Dendritic cell treated with granulocyte-macrophage colony-stimulating factor and Interleukin-4, amounts not matched to agents 40 ng/mL and 50 ng/mL, for 4 days (primary cell): ENCODE data around the gene BACE1.
A peak's percentile ranks its signal among the peaks of the same experiment; 100 is the strongest.
"Not testable (repeated sequence)": the region's sequence is repeated elsewhere in the genome, so short reads cannot be mapped to it uniquely, and the experiment has no call there.

Experiments used
- H3K27ac Mint-ChIP-seq: one replicate; pipeline ENCODE4 v1.8.0; 2022; ENCODE audit warnings: mild to moderate bottlenecking, mixed read lengths
- H3K27me3 Mint-ChIP-seq: one replicate; pipeline ENCODE4 v1.8.0; 2022; ENCODE audit warnings: mild to moderate bottlenecking, mixed read lengths
- H3K36me3 Mint-ChIP-seq: one replicate; pipeline ENCODE4 v1.8.0; 2022; ENCODE audit warnings: low read depth, mixed read lengths
- H3K4me1 Mint-ChIP-seq: one replicate; pipeline ENCODE4 v1.8.0; 2022; ENCODE audit warnings: low read depth, mixed read lengths
- H3K4me3 Mint-ChIP-seq: one replicate; pipeline ENCODE4 v1.8.0; 2022; ENCODE audit warnings: mild to moderate bottlenecking, moderate library complexity, mixed read lengths
- H3K9me3 Mint-ChIP-seq: one replicate; pipeline ENCODE4 v1.8.0; 2022; ENCODE audit warnings: mixed read lengths
- intact Hi-C: fragments of 100-400 bp; cut with micrococcal nuclease; formaldehyde crosslinking; loops from one replicate; pipeline ENCODE4 v1.15.0; 2022

BACE1 gene

DNA sequence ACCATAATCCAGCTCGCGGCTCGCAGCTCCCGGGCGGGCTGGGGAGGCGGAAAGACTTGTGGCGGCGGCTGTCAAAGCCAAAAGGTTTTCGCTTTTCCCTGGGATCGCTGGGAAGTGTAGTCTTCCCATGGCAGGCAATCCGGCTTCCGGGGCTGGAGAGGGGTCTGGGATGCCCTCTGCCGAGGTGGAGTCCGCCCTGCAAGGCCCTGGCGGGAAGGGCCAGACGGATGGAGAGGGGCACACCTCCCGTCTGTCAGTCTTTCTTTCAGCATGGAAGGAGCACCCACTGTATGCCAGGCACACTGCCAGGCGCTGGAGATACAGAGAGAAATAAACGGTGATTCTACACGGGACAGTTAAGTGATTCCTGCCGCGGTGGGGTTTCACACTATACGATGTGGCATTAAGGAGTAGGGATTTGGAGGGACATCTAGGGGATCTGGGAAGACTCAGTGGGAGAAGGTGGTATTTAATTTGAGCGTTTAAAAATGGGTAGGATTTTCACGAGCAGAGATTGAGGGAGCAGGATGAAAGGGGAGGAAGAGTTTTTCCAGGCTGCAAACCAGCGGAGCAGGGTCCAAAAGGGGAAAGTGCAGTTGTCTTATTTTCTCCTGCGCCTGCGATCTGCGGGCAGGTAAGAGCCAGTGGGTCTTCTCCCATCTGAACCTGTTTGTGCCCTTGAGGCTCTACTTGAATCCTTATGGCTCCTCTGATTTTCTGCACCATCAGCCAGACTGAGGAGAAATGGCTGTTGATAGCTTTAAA lies at the start of gene BACE1:
TSS of gene BACE1 (minus strand) at position 60 of the 765 bp plus-strand sequence. CDS start 461 bp downstream, outside the sequence.
- Mint-ChIP-seq H3K27me3 (peaks cover 26% of the 10 kb centered on the region), H3K4me1 (peaks cover 29% of the 10 kb centered on the region), H3K4me3 (peak within 1 kb of the TSS; percentile 89), H3K36me3 (peaks cover 8% of the 10 kb centered on the region), H3K9me3 (no peaks in the 10 kb centered on the region), H3K27ac (peak within 1 kb of the TSS; percentile 24)
- intact Hi-C loops: loop anchor here (5.0 kb wide), 1 partner anchor 84 kb away; the partner anchor contains the start of genes PCSK7 and RNF214

DNA sequence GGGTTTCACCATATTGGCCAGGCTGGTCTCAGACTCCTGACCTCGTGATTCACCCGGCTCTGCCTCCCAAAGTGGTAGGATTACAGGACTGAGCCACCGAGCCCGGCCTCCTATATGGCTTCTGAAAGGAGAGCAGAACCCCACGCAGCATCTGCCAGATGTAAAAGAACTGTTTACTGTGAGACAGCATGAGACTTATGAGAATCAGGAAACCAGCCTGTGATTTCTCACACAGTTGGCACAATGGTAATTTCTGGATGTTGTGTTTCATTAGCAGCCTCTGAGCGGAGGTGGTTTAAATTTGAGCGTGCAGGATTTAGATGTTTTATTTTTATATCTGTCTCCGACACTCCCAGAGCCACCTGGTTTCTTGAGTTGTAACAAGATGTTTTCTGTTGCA lies 45.4 kb upstream of the BACE1 start:
- Mint-ChIP-seq H3K4me1 (no peaks in the 10 kb centered on the region), H3K27me3 (no peaks in the 10 kb centered on the region), H3K36me3 (peaks cover 94% of the 10 kb centered on the region), H3K27ac (no peak overlapping the region), H3K4me3 (no peak overlapping the region), H3K9me3 (no peaks in the 10 kb centered on the region)
- intact Hi-C loops: no loop called here

DNA sequence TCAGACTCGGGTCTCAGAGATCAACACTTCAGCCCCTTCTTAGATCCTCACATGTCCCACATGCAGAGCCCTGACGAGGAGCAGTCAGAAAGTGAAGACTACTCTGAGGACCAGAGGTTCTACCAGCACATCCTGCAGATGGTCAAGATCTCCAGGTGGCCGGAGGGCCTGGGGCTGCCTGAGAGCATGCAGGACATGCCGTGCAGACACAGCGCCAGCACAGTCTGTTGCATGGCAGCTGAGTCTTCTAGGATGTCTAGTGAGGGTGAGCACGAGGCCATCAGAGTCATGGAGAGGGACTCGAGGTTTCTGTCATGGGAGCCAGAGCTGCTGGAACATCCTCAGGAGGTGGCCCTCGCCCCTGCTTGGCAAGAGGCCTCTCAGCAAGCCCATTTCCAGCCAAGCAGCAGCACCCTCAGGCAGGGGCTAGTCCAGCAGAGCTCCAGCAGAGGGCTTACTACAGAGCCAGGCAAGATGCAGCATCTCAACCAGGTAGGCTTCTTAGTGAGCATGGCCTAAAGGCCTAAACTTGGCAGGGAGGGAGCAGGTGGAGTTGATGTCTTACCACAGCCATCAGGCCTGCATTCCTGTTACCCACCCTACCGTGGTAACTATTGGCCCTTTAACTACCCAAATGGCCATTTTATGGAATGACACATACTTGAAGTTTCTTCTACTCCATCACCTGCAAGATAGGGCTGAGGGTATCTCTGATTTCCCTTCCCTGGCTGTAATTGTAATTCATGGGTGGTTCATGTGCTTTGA lies 40.3 kb upstream of the BACE1 start:
- intact Hi-C loops: no loop called here
- Mint-ChIP-seq H3K4me3 (no peak overlapping the region), H3K9me3 (no peaks in the 10 kb centered on the region)

DNA sequence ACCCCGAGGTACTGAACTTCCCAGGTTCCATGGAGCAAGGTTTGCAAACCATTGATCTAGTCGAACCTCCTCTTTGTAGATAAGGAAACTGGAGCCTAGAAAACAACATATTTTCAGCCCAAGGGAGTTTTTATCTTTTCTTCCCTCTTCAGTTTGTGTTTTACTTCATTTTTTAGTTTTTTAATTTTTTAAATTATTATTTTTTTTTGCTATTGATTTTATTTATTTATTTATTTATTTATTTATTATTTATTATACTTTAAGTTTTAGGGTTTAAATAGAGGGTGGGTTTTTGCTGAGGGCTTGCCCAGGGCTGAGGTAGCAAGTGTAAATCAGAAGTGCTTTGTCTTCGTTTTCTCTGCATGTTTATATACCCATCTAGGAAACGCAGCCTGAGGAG lies 38.5 kb upstream of the BACE1 start:
- H3K27me3 Mint-ChIP-seq: no peaks in the 10 kb centered on the region

More for the DNA sequence above, 40.3 kb upstream of the BACE1 start:
- Mint-ChIP-seq H3K36me3 (peaks cover 94% of the 10 kb centered on the region), H3K27ac (no peak overlapping the region), H3K27me3 (no peaks in the 10 kb centered on the region), H3K4me1 (no peaks in the 10 kb centered on the region)

DNA sequence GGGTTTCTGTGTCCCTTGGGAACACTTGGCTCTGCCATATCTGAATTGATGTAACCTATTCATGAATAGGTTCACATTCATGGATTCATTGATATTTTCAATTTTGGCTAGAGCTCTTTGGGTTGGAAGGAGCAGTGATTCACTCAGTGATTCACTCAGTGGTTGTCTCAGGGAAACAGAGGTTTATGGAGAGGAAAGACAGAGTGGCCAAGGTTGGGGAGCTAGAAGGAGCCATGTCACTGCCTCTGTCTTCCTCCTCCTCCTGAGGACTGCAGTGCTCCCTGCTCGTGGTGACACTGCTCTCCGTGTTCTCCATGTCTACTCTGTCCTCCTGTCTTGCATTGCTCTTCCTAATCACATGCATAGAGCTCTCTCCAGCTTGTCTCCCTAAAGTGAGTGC lies 29.0 kb upstream of the BACE1 start:
- Mint-ChIP-seq H3K4me1 (no peaks in the 10 kb centered on the region), H3K27ac (no peak overlapping the region), H3K9me3 (no peaks in the 10 kb centered on the region), H3K27me3 (no peaks in the 10 kb centered on the region), H3K4me3 (no peak overlapping the region), H3K36me3 (peaks cover 81% of the 10 kb centered on the region)
- intact Hi-C loops: no loop called here

More for the DNA sequence above, 38.5 kb upstream of the BACE1 start:
- intact Hi-C loops: no loop called here
- no peaks in the 10 kb centered on the region for H3K4me1 Mint-ChIP-seq
- no peak overlapping the region for H3K4me3 Mint-ChIP-seq
- no peaks in the 10 kb centered on the region for H3K9me3 Mint-ChIP-seq
- H3K27ac Mint-ChIP-seq: no peak overlapping the region
- peaks cover 89% of the 10 kb centered on the region for H3K36me3 Mint-ChIP-seq

DNA sequence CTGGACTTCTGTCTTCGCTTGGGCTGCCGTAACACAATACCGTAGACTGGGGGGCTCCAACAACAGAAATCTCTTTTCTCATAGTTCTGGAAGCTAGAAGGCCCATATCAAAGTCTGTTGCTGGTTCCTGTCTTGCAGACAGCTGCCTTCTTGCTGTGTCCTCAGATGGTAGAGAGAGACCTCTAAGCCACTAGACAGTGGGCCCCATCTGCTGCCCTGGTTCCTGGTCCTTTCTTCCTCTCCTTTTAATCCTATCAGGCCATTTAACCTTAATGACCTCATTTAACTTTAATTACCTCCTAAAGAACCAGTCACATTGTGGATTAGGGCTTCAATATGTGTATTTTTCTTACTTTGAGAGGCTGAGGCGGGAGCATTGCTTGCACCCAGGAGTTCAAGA lies 21.0 kb upstream of the BACE1 start:
- intact Hi-C loops: no loop called here
- Mint-ChIP-seq H3K36me3 (peaks cover 70% of the 10 kb centered on the region), H3K9me3 (no peaks in the 10 kb centered on the region)

DNA sequence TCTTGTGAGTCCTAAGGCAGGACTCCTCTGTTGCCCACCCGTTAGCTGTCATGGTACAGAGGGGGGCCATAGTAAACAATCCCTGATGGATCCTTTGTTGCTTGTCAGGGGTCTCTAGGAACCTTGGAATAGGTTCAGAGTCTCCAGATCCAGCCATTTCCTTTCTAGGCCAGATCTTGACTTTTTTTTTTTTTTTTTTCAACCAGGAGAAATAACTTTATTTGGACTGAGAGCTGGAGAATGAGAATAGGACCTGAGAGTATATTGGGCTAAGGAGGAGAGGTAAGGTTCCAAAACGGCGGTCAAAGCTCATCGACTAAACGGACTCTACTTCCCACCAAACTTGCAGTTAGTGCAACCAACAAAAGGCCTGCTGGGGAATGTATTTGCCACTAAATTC lies 19.3 kb upstream of the BACE1 start:
- Mint-ChIP-seq H3K9me3 (no peaks in the 10 kb centered on the region), H3K27me3 (no peaks in the 10 kb centered on the region), H3K4me1 (peaks cover 35% of the 10 kb centered on the region), H3K27ac (no peak overlapping the region), H3K4me3 (no peak overlapping the region), H3K36me3 (peaks cover 62% of the 10 kb centered on the region)
- intact Hi-C loops: no loop called here

More for the DNA sequence above, 21.0 kb upstream of the BACE1 start:
- Mint-ChIP-seq H3K4me3 (no peak overlapping the region), H3K4me1 (peaks cover 30% of the 10 kb centered on the region), H3K27me3 (no peaks in the 10 kb centered on the region), H3K27ac (no peak overlapping the region)

DNA sequence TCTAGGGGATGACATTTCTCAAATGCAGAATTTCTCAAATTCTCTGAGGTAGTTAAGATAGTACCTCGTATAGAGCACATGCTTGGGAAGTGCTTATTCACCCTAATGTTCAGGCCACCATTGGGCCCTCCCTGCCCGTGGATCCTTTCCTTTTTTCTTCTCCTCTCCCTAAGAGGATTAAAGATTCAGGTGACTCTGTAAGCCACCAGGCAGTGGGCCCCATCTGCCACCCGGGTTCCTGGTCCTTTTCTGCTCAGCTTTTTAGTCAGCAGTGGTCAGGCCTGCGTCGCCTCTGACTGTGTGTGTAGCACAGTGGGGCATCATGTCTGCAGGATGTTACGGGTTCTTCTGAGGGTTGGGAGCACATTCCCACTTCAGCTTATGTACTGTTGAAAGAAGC lies 18.8 kb upstream of the BACE1 start:
- Mint-ChIP-seq H3K4me3 (no peak overlapping the region), H3K4me1 (peaks cover 35% of the 10 kb centered on the region), H3K27me3 (no peaks in the 10 kb centered on the region), H3K27ac (no peak overlapping the region), H3K9me3 (no peaks in the 10 kb centered on the region), H3K36me3 (peaks cover 57% of the 10 kb centered on the region)
- intact Hi-C loops: no loop called here

DNA sequence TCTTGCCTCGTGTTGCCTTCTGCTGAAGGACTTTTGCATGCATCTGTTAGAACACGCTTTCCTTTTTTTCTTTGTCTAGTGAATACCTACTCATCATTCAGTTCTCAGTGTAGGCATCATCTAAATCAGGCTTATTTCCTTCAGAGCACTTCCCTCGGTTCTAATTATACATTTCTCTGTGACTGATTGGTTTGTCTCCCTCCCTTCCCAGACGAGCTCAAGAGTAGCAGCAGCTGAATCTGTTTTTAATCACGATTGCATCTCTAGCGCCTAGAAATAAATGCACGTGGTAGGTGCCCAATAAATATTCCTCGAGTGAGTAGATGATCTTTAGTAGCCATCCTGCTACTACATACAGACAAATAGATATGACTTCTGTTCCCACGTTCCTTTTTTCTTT lies 17.9 kb upstream of the BACE1 start:
- no peak overlapping the region for H3K4me3 Mint-ChIP-seq
- H3K27me3 Mint-ChIP-seq: no peaks in the 10 kb centered on the region
- H3K9me3 Mint-ChIP-seq: no peaks in the 10 kb centered on the region
- peaks cover 51% of the 10 kb centered on the region for H3K36me3 Mint-ChIP-seq
- intact Hi-C loops: no loop called here
- no peak overlapping the region for H3K27ac Mint-ChIP-seq
- peaks cover 35% of the 10 kb centered on the region for H3K4me1 Mint-ChIP-seq

DNA sequence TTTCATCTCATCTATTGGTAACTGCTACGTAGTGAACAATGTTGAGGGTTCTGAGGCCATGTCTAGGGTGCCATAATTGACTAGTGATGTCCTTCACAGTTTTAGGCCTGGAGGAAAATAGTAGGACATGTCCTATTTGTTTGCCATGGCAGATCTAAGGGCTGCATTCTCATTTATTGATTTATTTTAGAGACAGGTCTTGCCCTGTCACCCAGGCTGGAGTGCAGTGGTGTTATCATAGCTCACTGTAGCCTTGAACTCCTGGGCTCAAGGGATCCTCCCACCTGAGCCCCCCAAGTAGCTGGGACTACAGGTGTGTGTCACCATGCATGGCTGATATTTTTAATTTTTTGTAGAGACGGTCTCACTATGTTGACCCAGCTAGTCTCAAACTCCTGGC lies 16.8 kb upstream of the BACE1 start:
- Mint-ChIP-seq H3K36me3 (peaks cover 40% of the 10 kb centered on the region), H3K4me1 (peaks cover 32% of the 10 kb centered on the region), H3K27ac (no peak overlapping the region), H3K9me3 (no peaks in the 10 kb centered on the region), H3K4me3 (no peak overlapping the region), H3K27me3 (no peaks in the 10 kb centered on the region)
- intact Hi-C loops: no loop called here

DNA sequence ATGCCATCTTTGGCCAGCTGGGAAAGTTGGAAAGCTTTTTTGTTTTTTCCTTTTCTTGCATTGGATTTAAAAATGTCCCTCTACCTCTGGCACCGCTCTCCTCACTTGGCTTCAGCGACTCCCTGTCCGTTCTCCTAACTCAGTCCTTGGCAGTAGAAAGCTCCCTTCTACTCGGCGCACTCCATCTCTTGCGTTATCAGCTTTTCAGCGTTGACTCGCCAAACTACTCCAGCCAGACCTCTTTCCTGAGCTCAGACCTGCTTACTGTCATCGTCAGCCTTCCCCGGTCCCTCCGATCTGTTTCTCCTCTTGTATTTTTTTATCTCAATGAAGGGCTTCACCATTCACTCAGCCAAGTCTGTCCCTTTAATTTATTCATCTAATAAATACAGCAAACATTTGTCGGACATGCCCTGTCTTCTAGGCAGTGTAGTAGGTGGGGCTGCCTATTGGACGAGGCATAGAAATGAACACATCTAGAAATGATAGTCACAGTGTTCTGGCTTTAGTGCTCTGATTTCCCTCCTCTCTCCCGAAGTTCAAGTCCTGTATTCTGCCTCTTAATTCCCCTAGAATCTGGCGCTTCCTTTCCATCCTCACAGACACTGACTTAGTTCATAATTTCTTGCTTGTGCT lies 12.4 kb upstream of the BACE1 start:
- no peak overlapping the region for H3K27ac Mint-ChIP-seq
- no peaks in the 10 kb centered on the region for H3K9me3 Mint-ChIP-seq
- intact Hi-C loops: no loop called here

DNA sequence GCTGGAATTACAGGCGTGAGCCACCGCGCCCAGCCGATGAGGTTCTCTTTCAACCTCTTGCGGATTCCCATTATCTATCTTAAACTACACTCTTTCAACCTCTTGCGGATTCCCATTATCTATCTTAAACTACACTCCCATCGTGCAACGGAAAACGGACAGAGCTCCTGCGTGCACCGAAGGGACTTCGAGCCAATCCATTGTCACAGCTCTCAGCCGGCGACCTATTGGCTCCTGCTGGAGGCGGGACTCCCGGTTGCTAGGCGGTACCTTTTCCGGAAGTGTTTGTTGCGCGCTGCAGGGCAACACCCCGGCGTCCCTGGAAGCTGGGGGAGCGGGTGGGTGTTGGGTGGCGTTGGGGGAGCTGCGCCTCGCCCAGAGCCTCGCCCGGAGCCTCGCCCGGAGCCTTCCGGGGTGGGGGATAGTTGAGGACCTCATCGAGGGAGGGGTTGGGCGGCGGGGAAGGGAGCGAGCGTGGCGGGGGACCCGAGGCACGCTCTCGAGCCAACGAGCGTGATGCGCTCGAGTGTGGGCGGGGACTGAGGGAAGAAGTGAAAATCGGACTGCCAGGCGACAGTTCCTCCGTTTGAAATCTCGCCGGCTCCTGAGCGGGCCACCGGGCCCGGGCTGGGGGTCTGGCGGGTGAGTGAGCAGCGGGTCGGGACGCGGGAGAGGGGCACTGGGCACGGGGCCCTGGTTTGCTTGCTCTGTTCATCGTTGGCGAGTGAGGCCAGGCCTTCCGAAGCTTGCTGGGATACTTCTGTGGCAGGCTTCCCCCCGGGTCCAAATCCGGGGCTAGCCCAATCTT lies 11.7 kb upstream of the BACE1 start, which contains the start of gene CEP164:
TSS of gene CEP164 (plus strand) at position 288 of the 808 bp plus-strand sequence. CDS start 10,733 bp downstream, outside the sequence.
- Mint-ChIP-seq H3K9me3 (no peaks in the 10 kb centered on the region), H3K27me3 (no peaks in the 10 kb centered on the region), H3K4me1 (peaks cover 11% of the 10 kb centered on the region), H3K4me3 (no peak within 1 kb of the TSS), H3K27ac (no peak within 1 kb of the TSS), H3K36me3 (no peaks in the 10 kb centered on the region)
- intact Hi-C loops: no loop called here

More for the DNA sequence above, 12.4 kb upstream of the BACE1 start:
- Mint-ChIP-seq H3K4me1 (peaks cover 11% of the 10 kb centered on the region), H3K36me3 (peaks cover 3% of the 10 kb centered on the region), H3K4me3 (no peak overlapping the region), H3K27me3 (no peaks in the 10 kb centered on the region)

DNA sequence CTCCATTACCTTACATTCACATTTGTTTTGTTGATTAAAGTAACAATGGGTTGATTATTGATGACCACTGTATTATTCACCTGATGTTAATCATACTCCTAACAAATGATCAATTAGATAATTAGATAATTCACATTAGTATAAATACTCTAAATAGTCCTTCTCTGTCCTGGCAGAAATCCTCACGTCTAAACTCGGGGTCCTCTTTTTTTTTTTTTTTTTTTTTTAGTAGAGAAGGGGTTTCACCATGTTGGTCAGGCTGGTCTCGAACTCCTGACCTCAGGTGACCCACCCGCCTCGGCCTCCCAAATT lies 11.2 kb upstream of the BACE1 start:
- H3K27me3 Mint-ChIP-seq, H3K36me3 Mint-ChIP-seq, intact Hi-C loops, H3K4me3 Mint-ChIP-seq, H3K9me3 Mint-ChIP-seq, H3K27ac Mint-ChIP-seq: not testable (repeated sequence)
- peaks cover 11% of the 10 kb centered on the region for H3K4me1 Mint-ChIP-seq
